ENCODE measurements around the gene MRPS34. TPM values are rescaled to one million over a fixed set of nuclear protein-coding genes. Genes with fewer than 3 reads are reported as not detected.

Gene MRPS34
- total RNA-seq, 1 experiment from 2014 or later = 248 TPM

DNA sequence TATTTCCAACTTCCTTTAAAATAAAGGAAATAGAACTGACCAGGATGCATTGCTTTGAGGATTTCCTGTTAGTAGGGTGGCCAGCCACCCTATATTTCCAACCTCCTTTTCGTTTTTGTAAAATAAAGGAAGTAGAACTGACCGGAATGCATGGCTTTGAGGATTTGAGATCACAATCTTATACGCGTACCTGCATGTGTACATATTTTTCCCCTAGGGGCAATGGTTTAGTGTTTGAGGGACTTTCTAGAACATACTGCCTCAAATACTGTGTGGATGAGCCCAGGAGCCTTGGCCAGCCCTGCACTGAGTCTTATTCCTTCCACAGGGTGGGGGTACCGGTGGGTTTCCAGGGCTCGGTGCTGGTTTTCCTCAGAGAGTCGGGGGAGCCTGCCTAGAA, 41.3 kb downstream of the MRPS34 start:
- no peak for DNase-seq (ENCODE audit: low read depth)

- no peak for DNase-seq (ENCODE audit: low read depth)
These were observed 41.9 kb downstream of the MRPS34 start for GRCh38 chr16:1731073-1731472.

- no peak for DNase-seq (ENCODE audit: low read depth)
These were observed 43.5 kb downstream of the MRPS34 start for GRCh38 chr16:1729445-1729844.

DNA sequence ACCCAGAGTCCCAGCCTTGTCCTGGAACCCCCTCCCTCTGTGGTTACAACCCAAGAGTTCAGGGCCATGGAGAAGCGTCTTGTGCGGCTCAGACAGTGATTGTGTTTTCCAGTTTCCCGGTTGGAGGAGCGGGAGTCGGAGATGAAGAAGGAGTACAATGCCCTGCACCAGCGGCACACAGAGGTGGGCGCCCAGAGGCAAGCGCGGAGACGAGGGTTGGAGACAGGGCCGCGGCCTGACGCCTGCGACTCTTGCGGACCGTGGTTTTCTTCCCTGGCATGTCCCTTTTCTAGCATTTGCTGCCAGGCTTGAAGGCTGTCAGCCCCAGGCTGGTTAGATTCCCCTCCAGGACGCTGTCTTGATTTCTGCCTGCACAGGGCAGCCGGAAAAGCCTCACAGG, 43.9 kb downstream of the MRPS34 start:
- DNase-seq (ENCODE audit: low read depth) = no peak

DNA sequence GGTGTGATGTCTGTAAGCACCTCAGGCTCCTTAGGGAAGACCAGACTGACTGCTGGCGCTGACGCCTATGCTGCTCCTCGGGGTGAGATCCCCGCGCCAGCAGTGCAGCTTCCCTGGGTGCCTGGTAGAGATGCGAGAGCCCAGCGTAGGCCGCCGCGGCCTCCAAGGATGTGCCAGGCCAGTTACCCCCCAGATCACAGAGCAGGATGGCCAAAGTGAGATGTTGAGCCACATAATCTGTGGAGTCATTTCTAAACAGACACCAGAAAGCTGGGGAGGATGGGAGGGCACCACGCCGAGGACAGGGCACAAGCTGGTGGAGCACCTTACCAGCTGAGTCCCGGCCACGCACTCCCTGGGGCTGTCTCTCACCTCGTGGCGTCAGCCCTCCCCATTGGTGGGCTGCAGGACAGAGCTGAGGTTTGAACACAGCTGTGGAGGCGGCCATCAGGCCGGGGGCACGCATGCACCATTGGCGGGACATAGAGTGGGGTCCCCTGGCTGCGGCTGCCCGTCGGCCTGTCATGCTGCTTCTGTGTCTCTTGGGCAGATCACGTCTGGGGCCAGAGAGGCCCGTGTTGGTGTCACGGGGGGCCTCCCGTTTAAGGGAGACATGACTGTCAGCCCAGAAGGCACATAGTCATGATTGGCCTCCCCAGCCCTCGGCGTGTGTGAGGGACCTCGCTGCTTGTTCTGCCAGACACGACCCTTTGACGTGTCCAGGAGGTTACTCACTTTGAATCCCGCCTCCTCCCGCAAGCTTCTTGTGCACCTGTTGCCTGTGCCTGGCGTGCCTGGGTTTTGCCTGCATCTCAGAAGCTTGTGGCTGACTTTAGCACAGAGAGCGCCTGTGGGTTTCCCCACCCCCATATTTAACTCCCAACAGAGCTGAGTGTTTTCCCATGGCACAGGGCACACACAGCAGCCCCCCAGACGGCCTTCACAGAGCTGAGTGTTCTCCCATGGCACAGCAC, 45.0 kb downstream of the MRPS34 start:
- no peak for DNase-seq (ENCODE audit: low read depth)

GRCh38 chr16:1726661-1727502, 46.1 kb downstream of the MRPS34 start:
- no peak for DNase-seq (ENCODE audit: low read depth)

- no peak for DNase-seq (ENCODE audit: low read depth)
These were observed 48.4 kb downstream of the MRPS34 start for GRCh38 chr16:1724491-1724890.

- peak; percentile 41 for DNase-seq (ENCODE audit: low read depth)
These were observed 49.3 kb downstream of the MRPS34 start for GRCh38 chr16:1723450-1724147.

Small RNA genes lying within 50 kb of the gene (small RNA-seq; reads per million reads assigned to genes)
- gene MIR3177 = not detected

Other genes with a start within 250 kb of the MRPS34 start
- gene TMEM204, start 239.5 kb downstream of the MRPS34 start, total RNA-seq (2014; rRNA removed; shearing (Covaris generic)) = 35.7 and 37.2 TPM in 2 replicates
- gene IFT140, start 161.1 kb downstream of the MRPS34 start, total RNA-seq (2014; rRNA removed; shearing (Covaris generic)) = 3.3 and 5.0 TPM in 2 replicates
- gene CRAMP1, start 160.8 kb downstream of the MRPS34 start, total RNA-seq (2014; rRNA removed; shearing (Covaris generic)) = 5.7 and 7.0 TPM in 2 replicates
- gene JPT2, start 94.9 kb downstream of the MRPS34 start, total RNA-seq (2014; rRNA removed; shearing (Covaris generic)) = 87.1 and 111 TPM in 2 replicates
- 24.4 and 27.4 TPM in 2 replicates for gene MAPK8IP3, start 66.9 kb downstream of the MRPS34 start, total RNA-seq (2014; rRNA removed; shearing (Covaris generic))
- 7.3 and 7.4 TPM in 2 replicates for gene NME3, start 1.6 kb downstream of the MRPS34 start, total RNA-seq (2014; rRNA removed; shearing (Covaris generic))
- gene EME2, start 324 bp downstream of the MRPS34 start, total RNA-seq (2014; rRNA removed; shearing (Covaris generic)) = 6.3 and 7.3 TPM in 2 replicates
- gene SPSB3, start 9.4 kb upstream of the MRPS34 start, total RNA-seq (2014; rRNA removed; shearing (Covaris generic)) = 28.7 and 31.2 TPM in 2 replicates
- gene NUBP2, start 9.8 kb upstream of the MRPS34 start, total RNA-seq (2014; rRNA removed; shearing (Covaris generic)) = 123 and 137 TPM in 2 replicates
- gene IGFALS, start 20.6 kb upstream of the MRPS34 start, total RNA-seq (2014; rRNA removed; shearing (Covaris generic)) = not detected in 2 replicates
- 35.9 and 45.7 TPM in 2 replicates for gene HAGH, start 53.7 kb upstream of the MRPS34 start, total RNA-seq (2014; rRNA removed; shearing (Covaris generic))
- gene FAHD1, start 54.1 kb upstream of the MRPS34 start, total RNA-seq (2014; rRNA removed; shearing (Covaris generic)) = 78.8 and 81.1 TPM in 2 replicates
- not detected in 2 replicates for gene MEIOB, start 99.0 kb upstream of the MRPS34 start, total RNA-seq (2014; rRNA removed; shearing (Covaris generic))
- gene HS3ST6, start 145.3 kb upstream of the MRPS34 start, total RNA-seq (2014; rRNA removed; shearing (Covaris generic)) = not detected in 2 replicates
- 26.1 and 38.7 TPM in 2 replicates for gene MSRB1, start 170.1 kb upstream of the MRPS34 start, total RNA-seq (2014; rRNA removed; shearing (Covaris generic))
- not detected in 2 replicates for gene RPL3L, start 181.6 kb upstream of the MRPS34 start, total RNA-seq (2014; rRNA removed; shearing (Covaris generic))
- gene NDUFB10, start 186.4 kb upstream of the MRPS34 start, total RNA-seq (2014; rRNA removed; shearing (Covaris generic)) = 559 and 621 TPM in 2 replicates
- 5,088 and 5,569 TPM in 2 replicates for gene RPS2, start 191.7 kb upstream of the MRPS34 start, total RNA-seq (2014; rRNA removed; shearing (Covaris generic))
- not detected in 2 replicates for gene RNF151, start 193.7 kb upstream of the MRPS34 start, total RNA-seq (2014; rRNA removed; shearing (Covaris generic))
- 47.8 and 53.4 TPM in 2 replicates for gene TBL3, start 198.9 kb upstream of the MRPS34 start, total RNA-seq (2014; rRNA removed; shearing (Covaris generic))
- 0.43 TPM in 1 of 2 replicates, not detected in the other for gene NOXO1, start 208.3 kb upstream of the MRPS34 start, total RNA-seq (2014; rRNA removed; shearing (Covaris generic))
- 75.7 and 85.5 TPM in 2 replicates for gene GFER, start 211.1 kb upstream of the MRPS34 start, total RNA-seq (2014; rRNA removed; shearing (Covaris generic))
- 2.4 and 2.5 TPM in 2 replicates for gene SYNGR3, start 216.8 kb upstream of the MRPS34 start, total RNA-seq (2014; rRNA removed; shearing (Covaris generic))
- gene ZNF598, start 236.7 kb upstream of the MRPS34 start, total RNA-seq (2014; rRNA removed; shearing (Covaris generic)) = 46.2 and 50.4 TPM in 2 replicates
- gene NPW, start 246.7 kb upstream of the MRPS34 start, total RNA-seq (2014; rRNA removed; shearing (Covaris generic)) = 0.30 and 0.35 TPM in 2 replicates

Data from HT1080 (cell line).